Breast epithelium (tissue), 3 donors: ENCODE measurements around the gene CORO1C.

Experiments
- POLR2A ChIP-seq: fragments of 450-650 bp; IDR thresholded peaks from one replicate; pipeline ENCODE4 v1.6.1; 2016; ENCODE audit warnings: antibody characterized with exemption, mild to moderate bottlenecking, moderate library complexity
- TF ChIP-seq, protein P1 (sequence below), 3 donors: fragments of 450-650 bp; IDR thresholded peaks; one replicate each; pipeline ENCODE4 v1.5.1; 2016 to 2017; ENCODE audit warnings: antibody characterized with exemption in 3 of 3, mild to moderate bottlenecking in 3 of 3, moderate library complexity in 3 of 3

DNA sequence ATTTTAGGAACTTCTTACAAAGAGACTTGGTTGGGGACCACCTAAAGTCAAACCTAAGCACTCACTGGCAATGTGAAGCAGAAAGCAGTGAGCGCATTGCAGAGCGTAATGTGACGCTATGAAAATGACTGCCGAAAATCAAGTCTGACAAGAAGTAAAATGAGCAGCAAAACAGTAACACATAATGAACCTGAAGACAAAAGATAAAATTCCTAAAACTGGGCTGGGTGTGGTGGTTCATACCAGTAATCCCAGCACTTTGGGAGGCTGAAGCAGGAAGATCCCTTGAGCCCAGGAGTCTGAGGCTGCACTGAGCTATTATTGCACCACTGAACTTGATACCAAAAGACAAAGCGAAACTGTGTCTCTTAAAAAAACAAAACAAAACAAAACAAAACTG is 16.5 kb downstream of the CORO1C start:
- TF ChIP-seq, protein P1, sequence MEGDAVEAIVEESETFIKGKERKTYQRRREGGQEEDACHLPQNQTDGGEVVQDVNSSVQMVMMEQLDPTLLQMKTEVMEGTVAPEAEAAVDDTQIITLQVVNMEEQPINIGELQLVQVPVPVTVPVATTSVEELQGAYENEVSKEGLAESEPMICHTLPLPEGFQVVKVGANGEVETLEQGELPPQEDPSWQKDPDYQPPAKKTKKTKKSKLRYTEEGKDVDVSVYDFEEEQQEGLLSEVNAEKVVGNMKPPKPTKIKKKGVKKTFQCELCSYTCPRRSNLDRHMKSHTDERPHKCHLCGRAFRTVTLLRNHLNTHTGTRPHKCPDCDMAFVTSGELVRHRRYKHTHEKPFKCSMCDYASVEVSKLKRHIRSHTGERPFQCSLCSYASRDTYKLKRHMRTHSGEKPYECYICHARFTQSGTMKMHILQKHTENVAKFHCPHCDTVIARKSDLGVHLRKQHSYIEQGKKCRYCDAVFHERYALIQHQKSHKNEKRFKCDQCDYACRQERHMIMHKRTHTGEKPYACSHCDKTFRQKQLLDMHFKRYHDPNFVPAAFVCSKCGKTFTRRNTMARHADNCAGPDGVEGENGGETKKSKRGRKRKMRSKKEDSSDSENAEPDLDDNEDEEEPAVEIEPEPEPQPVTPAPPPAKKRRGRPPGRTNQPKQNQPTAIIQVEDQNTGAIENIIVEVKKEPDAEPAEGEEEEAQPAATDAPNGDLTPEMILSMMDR (IDR thresholded peaks at IDR 0.05) = no peak
- no peak for TF ChIP-seq POLR2A
